SU-DHL-6 (cell line): ENCODE results near the gene MEX3D.

Experiments used
- H2AFZ ChIP-seq: fragments of 200-600 bp; sonication (generic); 2 replicates; pipeline ENCODE4 v1.6.1; 2014; ENCODE audit warnings: low read depth, mild to moderate bottlenecking, moderate library complexity, mixed read lengths, antibody characterized with exemption, low read length; ENCODE audit not compliant: severe bottlenecking
- H3F3A ChIP-seq: fragments of 200-600 bp; shearing (Covaris generic); 2 replicates; pipeline ENCODE4 v1.6.0; 2016; ENCODE audit warnings: antibody characterized with exemption, mild to moderate bottlenecking; ENCODE audit not compliant: insufficient read depth
- H3K27ac ChIP-seq: fragments of 200-600 bp; sonication (generic); 2 replicates; pipeline ENCODE4 v1.5.1; 2016; ENCODE audit warnings: low read depth, mild to moderate bottlenecking, low read length, moderate library complexity, mixed read lengths
- H3K27me3 ChIP-seq: fragments of 200-600 bp; sonication (generic), shearing (Covaris generic); 2 replicates; pipeline ENCODE4 v1.6.0; 2014; ENCODE audit warnings: mild to moderate bottlenecking, low read length
- H3K36me3 ChIP-seq: fragments of 200-600 bp; sonication (generic); 2 replicates; pipeline ENCODE4 v1.6.1; 2014; ENCODE audit warnings: mild to moderate bottlenecking, low read length, mixed read lengths
- H3K4me2 ChIP-seq: fragments of 300-600, 200-600 bp; shearing (Covaris generic), sonication (generic); 2 replicates; pipeline ENCODE4 v1.6.0; 2014; ENCODE audit warnings: low read length, low read depth, mild to moderate bottlenecking; ENCODE audit not compliant: poor library complexity, severe bottlenecking
- H3K4me3 ChIP-seq: fragments of 200-600 bp; sonication (generic); 2 replicates; pipeline ENCODE4 v1.5.1; 2014; ENCODE audit warnings: antibody characterized with exemption, low read length, mild to moderate bottlenecking, mixed read lengths; ENCODE audit not compliant: insufficient read depth, poor library complexity, severe bottlenecking
- H3K79me2 ChIP-seq: fragments of 200-600 bp; sonication (generic); 2 replicates; pipeline ENCODE4 v1.6.1; 2014; ENCODE audit warnings: mild to moderate bottlenecking, low read length, moderate library complexity; ENCODE audit not compliant: insufficient read depth
- H3K9ac ChIP-seq: fragments of 200-600 bp; sonication (generic); 2 replicates; pipeline ENCODE4 v1.7.0; 2014; ENCODE audit warnings: mild to moderate bottlenecking, low read length
- H3K9me2 ChIP-seq: fragments of 200-600 bp; sonication (generic); replicated peaks from 2 replicates; pipeline ENCODE4 v1.6.1; 2014; ENCODE audit warnings: low read length; ENCODE audit not compliant: insufficient read depth
- H3K9me3 ChIP-seq: fragments of 200-600 bp; sonication (generic); 2 replicates; pipeline ENCODE4 v1.6.1; 2014; ENCODE audit warnings: low read length, mixed read lengths; ENCODE audit not compliant: insufficient read depth
- H4K20me1 ChIP-seq: fragments of 200-600 bp; sonication (generic); 2 replicates; pipeline ENCODE4 v1.6.1; 2014; ENCODE audit warnings: low read depth, mild to moderate bottlenecking, antibody characterized with exemption, low read length, moderate library complexity, mixed read lengths
- CTCF ChIP-seq: fragments of 200-600 bp; sonication (generic); IDR thresholded peaks from one replicate; pipeline ENCODE4 v1.5.1; 2017; ENCODE audit warnings: antibody characterized with exemption, mild to moderate bottlenecking, low read length, moderate library complexity; ENCODE audit not compliant: insufficient read depth, poor library complexity, severe bottlenecking
- EZH2phosphoT487 ChIP-seq: fragments of 200-600 bp; sonication (generic), shearing (Covaris generic); conservative IDR thresholded peaks from 2 replicates; pipeline ENCODE4 v1.6.1; 2018; ENCODE audit warnings: mild to moderate bottlenecking, antibody characterized with exemption, low read length, moderate library complexity, mixed read lengths

MEX3D gene

GRCh38 chr19:1523412-1524286, 44.5 kb downstream of the MEX3D start, which contains the start of gene PLK5:
Gene PLK5 (plus strand): TSS chr19:1524077. CDS start chr19:1526997, 2,920 bp downstream.
- Histone ChIP-seq H3K4me3 (no peak within 1 kb of the TSS), H4K20me1 (no peaks in the 10 kb centered on the region), H3K36me3 (no peaks in the 10 kb centered on the region), H3K27ac (no peak within 1 kb of the TSS), H3K9me2 (no peaks in the 10 kb centered on the region), H3K9me3 (no peaks in the 10 kb centered on the region), H2AFZ (no peak within 1 kb of the TSS), H3K9ac (no peak within 1 kb of the TSS), H3F3A (no peaks in the 10 kb centered on the region), H3K79me2 (no peaks in the 10 kb centered on the region), H3K4me2 (no peak within 1 kb of the TSS), H3K27me3 (no peaks in the 10 kb centered on the region)
- no peak for TF ChIP-seq CTCF
- TF ChIP-seq EZH2phosphoT487, result no peak

GRCh38 chr19:1522838-1523237, 45.3 kb downstream of the MEX3D start:
- H4K20me1 ChIP-seq, result no peaks in the 10 kb centered on the region
- H3K4me2 ChIP-seq, result no peak overlapping the region
- TF ChIP-seq CTCF, result no peak
- no peak for TF ChIP-seq EZH2phosphoT487
- no peaks in the 10 kb centered on the region for H3K27me3 ChIP-seq
- H3K36me3 ChIP-seq, result no peaks in the 10 kb centered on the region
- H3K4me3 ChIP-seq, result no peak overlapping the region
- H3K27ac ChIP-seq, result no peak overlapping the region
- no peak overlapping the region for H3K9ac ChIP-seq
- no peak overlapping the region for H2AFZ ChIP-seq
- no peaks in the 10 kb centered on the region for H3K9me2 ChIP-seq
- no peaks in the 10 kb centered on the region for H3K9me3 ChIP-seq
- no peaks in the 10 kb centered on the region for H3K79me2 ChIP-seq
- no peaks in the 10 kb centered on the region for H3F3A ChIP-seq

- no peak overlapping the region for H3K4me2 ChIP-seq
- TF ChIP-seq CTCF (no peak), EZH2phosphoT487 (no peak)
- no peaks in the 10 kb centered on the region for H3F3A ChIP-seq
- no peaks in the 10 kb centered on the region for H3K36me3 ChIP-seq
- no peak overlapping the region for H2AFZ ChIP-seq
- H3K27ac ChIP-seq, result no peak overlapping the region
- no peak overlapping the region for H3K4me3 ChIP-seq
- H3K9me2 ChIP-seq, result no peaks in the 10 kb centered on the region
- no peaks in the 10 kb centered on the region for H3K27me3 ChIP-seq
- H3K9ac ChIP-seq, result no peak overlapping the region
- H4K20me1 ChIP-seq, result no peaks in the 10 kb centered on the region
- no peaks in the 10 kb centered on the region for H3K9me3 ChIP-seq
- H3K79me2 ChIP-seq, result no peaks in the 10 kb centered on the region
Observed at GRCh38 chr19:1522061-1522460, 46.1 kb downstream of the MEX3D start.
